GM12878 (cell line): ENCODE results near the gene RFX3. TPM values are rescaled to one million over a fixed set of nuclear protein-coding genes. Genes with fewer than 3 reads are reported as not detected.

Experiments
- ATAC-seq: fragments of 200-7000 bp; cut with Tn5 transposase; 3 replicates; pipeline ENCODE4 v1.9.1; 2020; ENCODE audit warnings: mild to moderate bottlenecking, moderate library complexity
- BruUV-seq: library from RNA; stranded (reverse); fragments of 400-500 nt; replicated peaks from 2 replicates; lab custom pipeline; 2021; lab: Mats Ljungman, UMichigan
- CTCF ChIA-PET: fragments of 300-600 bp; sonication (Branson Sonifier 250); formaldehyde crosslinking; extraction: SDS; loops from one replicate; lab custom pipeline; 2021; ENCODE audit warnings: inconsistent platforms; lab: Yijun Ruan, JAX
- POLR2A ChIA-PET: fragments of 350-600 bp; formaldehyde crosslinking; extraction: SDS; loops from one replicate; lab custom pipeline; 2021; ENCODE audit warnings: inconsistent platforms; lab: Charles Lee
- RAD21 ChIA-PET: fragments of 300-600 bp; sonication (Branson Sonifier 250); formaldehyde crosslinking; loops from one replicate; lab custom pipeline; 2023; ENCODE audit warnings: antibody characterized with exemption; ENCODE audit not compliant: unreplicated experiment; lab: Charles Lee
- SMC1A ChIA-PET: fragments of 300-600 bp; sonication (Branson Sonifier 250); formaldehyde crosslinking; loops from one replicate; lab custom pipeline; 2023; ENCODE audit not compliant: unreplicated experiment, uncharacterized antibody; lab: Charles Lee
- DNase-seq: peaks from one replicate; pipeline ENCODE4 v3.0.0-alpha.2; 2011; ENCODE audit warnings: low read depth, low spot score
- FAIRE-seq: peaks from 3 replicates; lab custom pipeline; 2011; peaks lifted over from hg19 to GRCh38; lab: Jason Lieb, UNC
- H2AFZ ChIP-seq: 2 replicates; pipeline ENCODE4 v1.6.0; 2011; ENCODE audit warnings: low read depth, low read length, control low read depth; ENCODE audit not compliant: control insufficient read depth
- H3K27ac ChIP-seq: 2 replicates; pipeline ENCODE4 v1.5.1; 2011; ENCODE audit warnings: control low read depth; ENCODE audit not compliant: control insufficient read depth, insufficient read depth
- H3K27me3 ChIP-seq, 2 experiments: replicated peaks in 1 of 2; 2 replicates each; pipeline versions ENCODE4 v1.6.0 to v1.6.1; 2011; ENCODE audit warnings: low read length in 1 of 2; ENCODE audit not compliant: control insufficient read depth in 2 of 2, insufficient read depth in 2 of 2
- H3K36me3 ChIP-seq, 2 experiments: 2 replicates each; pipeline ENCODE4 v1.5.1; 2011; ENCODE audit warnings: low read length in 1 of 2; ENCODE audit not compliant: control insufficient read depth in 2 of 2, insufficient read depth in 2 of 2
- H3K4me1 ChIP-seq: 2 replicates; pipeline ENCODE4 v1.6.1; 2011; ENCODE audit warnings: mild to moderate bottlenecking, low read length, moderate library complexity, mixed read lengths; ENCODE audit not compliant: control insufficient read depth, insufficient read depth
- H3K4me2 ChIP-seq: 2 replicates; pipeline ENCODE4 v1.6.0; 2011; ENCODE audit warnings: control low read depth; ENCODE audit not compliant: control insufficient read depth, insufficient read depth
- H3K4me3 ChIP-seq: fragments of 200-600 bp; sonication (generic); 2 replicates; pipeline ENCODE4 v1.5.1; 2016
- H3K79me2 ChIP-seq: 2 replicates; pipeline ENCODE4 v1.6.0; 2011; ENCODE audit warnings: low read length; ENCODE audit not compliant: control insufficient read depth, insufficient read depth
- H3K9ac ChIP-seq: 2 replicates; pipeline ENCODE4 v1.8.0; 2011; ENCODE audit warnings: low read length, control low read depth, mixed read lengths; ENCODE audit not compliant: control insufficient read depth, insufficient read depth
- H3K9me3 ChIP-seq: replicated peaks from 3 replicates; pipeline ENCODE4 v1.5.1; 2011; ENCODE audit warnings: mild to moderate bottlenecking, low read length; ENCODE audit not compliant: control insufficient read depth, insufficient read depth
- H4K20me1 ChIP-seq: 2 replicates; pipeline ENCODE4 v1.6.0; 2011; ENCODE audit not compliant: control insufficient read depth, insufficient read depth
- CREM ChIP-seq: IDR thresholded peaks from 2 replicates; pipeline ENCODE4 v1.6.1; 2014; ENCODE audit warnings: antibody characterized with exemption, low read depth
- HDAC6 ChIP-seq: fragments of 200-600 bp; sonication (generic); IDR thresholded peaks from one replicate; pipeline ENCODE4 v1.8.0; 2017; ENCODE audit warnings: antibody characterized with exemption; ENCODE audit not compliant: unreplicated experiment
- IKZF2 ChIP-seq, 2 experiments: fragments of 450-650 bp; IDR thresholded peaks; 2 replicates each; pipeline ENCODE4 v1.6.1; 2017; ENCODE audit warnings: mild to moderate bottlenecking in 2 of 2, moderate library complexity in 2 of 2
- KDM1A ChIP-seq: fragments of 200-600 bp; sonication (generic); IDR thresholded peaks from 2 replicates; pipeline ENCODE4 v1.6.1; 2016; ENCODE audit warnings: borderline replicate concordance
- MEF2B ChIP-seq: fragments of 450-650 bp; IDR thresholded peaks from 2 replicates; pipeline ENCODE4 v1.6.1; 2018; ENCODE audit warnings: mild to moderate bottlenecking, moderate library complexity; ENCODE audit not compliant: partially characterized antibody, poor library complexity, severe bottlenecking
- MYC ChIP-seq: IDR thresholded peaks from 2 replicates; pipeline ENCODE4 v1.6.1; 2011; ENCODE audit warnings: mild to moderate bottlenecking, low read length, moderate library complexity, inconsistent platforms; ENCODE audit not compliant: insufficient read depth, insufficient replicate concordance, insufficient read length, severe bottlenecking
- NBN ChIP-seq: fragments of 450-650 bp; IDR thresholded peaks from 2 replicates; pipeline ENCODE4 v1.6.1; 2016
- RAD51 ChIP-seq: fragments of 450-650 bp; IDR thresholded peaks from 2 replicates; pipeline ENCODE4 v1.6.1; 2016; ENCODE audit warnings: moderate library complexity, mild to moderate bottlenecking, inconsistent platforms
- SMAD5 ChIP-seq: IDR thresholded peaks from 2 replicates; pipeline ENCODE4 v1.6.1; 2016; ENCODE audit warnings: antibody characterized with exemption, low read depth
- STAT3 ChIP-seq: IDR thresholded peaks from 2 replicates; pipeline ENCODE4 v1.6.1; 2011; ENCODE audit warnings: low read depth, low read length, improper control_type of control experiment
- SUPT20H ChIP-seq: IDR thresholded peaks from 2 replicates; pipeline ENCODE4 v1.6.1; 2011; ENCODE audit warnings: low read depth, mild to moderate bottlenecking, low read length, moderate library complexity, borderline replicate concordance; ENCODE audit not compliant: control insufficient read depth
- TCF12 ChIP-seq: IDR thresholded peaks from 2 replicates; pipeline ENCODE4 v1.6.1; 2011; ENCODE audit warnings: low read depth, mild to moderate bottlenecking, low read length
- TCF3 ChIP-seq: IDR thresholded peaks from 2 replicates; pipeline ENCODE4 v1.6.1; 2012; ENCODE audit warnings: low read depth, mild to moderate bottlenecking, low read length, borderline replicate concordance; ENCODE audit not compliant: insufficient read depth
- YY1 ChIP-seq: IDR thresholded peaks from 2 replicates; pipeline ENCODE4 v1.6.1; 2011; ENCODE audit warnings: low read depth, mild to moderate bottlenecking, low read length
- ZNF207 ChIP-seq: fragments of 450-650 bp; IDR thresholded peaks from 2 replicates; pipeline ENCODE4 v1.6.1; 2014; ENCODE audit warnings: antibody characterized with exemption, mild to moderate bottlenecking, borderline replicate concordance
- WGBS: methylation state at CpG from one replicate; pipeline ENCODE4 v1.1.6; 2016; ENCODE audit warnings: low lambda C conversion rate; ENCODE audit not compliant: insufficient replicate concordance, insufficient coverage; ENCODE audit errors: missing lambda C conversion rate; 5-methylcytosine and 5-hydroxymethylcytosine counted together
- in situ Hi-C: fragments of 300-500 bp; cut with MboI; formaldehyde crosslinking; loops from 9 replicates; pipeline ENCODE4 v1.14.3; 2018; ENCODE audit warnings: mixed read lengths
- intact Hi-C: fragments of 100-400 bp; cut with micrococcal nuclease; formaldehyde crosslinking; loops from one replicate; pipeline ENCODE4 v1.14.2; 2022; ENCODE audit not compliant: unreplicated experiment
- polyA plus RNA-seq, 11 experiments: library from polyadenylated mRNA; depleted of rRNA in 4 of 11; unstranded in 6 of 11; stranded (reverse) in 5 of 11; fragments of >200 nt; fragmentation: Nextera tagmentation in 4 of 11; fragmentation: Illumina TruSeq in 1 of 11; extraction: Ambion mirVana in 4 of 11; extraction: Trizol in 1 of 11; gene quantifications; 1 replicate in 1 of 11; 2 replicates in 10 of 11; pipeline versions ENCODE4 v1.2.1 to v1.2.3, GENCODE V29; 2011 to 2016; ENCODE audit warnings: inconsistent platforms in 2 of 11, missing spikeins in 2 of 11, low read depth in 1 of 11
- total RNA-seq, 4 experiments: library from RNA; depleted of rRNA in 3 of 4; stranded (reverse); fragments of >200 nt in 3 of 4; fragmentation: Illumina TruSeq in 1 of 4; extraction: Trizol in 1 of 4; gene quantifications; 2 replicates each; pipeline versions ENCODE4 v1.2.1 to v1.2.3, GENCODE V29; 2013 to 2021
- TF ChIP-seq, protein P1 (sequence below): fragments of 450-650 bp; IDR thresholded peaks from 2 replicates; pipeline ENCODE4 v1.6.1; 2018; ENCODE audit warnings: borderline replicate concordance, mild to moderate bottlenecking; ENCODE audit not compliant: partially characterized antibody
- TF ChIP-seq, protein P2 (sequence below): fragments of 450-650 bp; IDR thresholded peaks from 2 replicates; pipeline ENCODE4 v1.6.1; 2017; ENCODE audit warnings: antibody characterized with exemption, mild to moderate bottlenecking, moderate library complexity
- TF ChIP-seq, protein P3 (sequence below): fragments of 450-650 bp; IDR thresholded peaks from 2 replicates; pipeline ENCODE4 v1.6.1; 2017; ENCODE audit warnings: low read depth, mild to moderate bottlenecking, moderate library complexity

RFX3 gene
- total and polyA plus RNA-seq, 10 of the 15 experiments (the other 5 are each of a cell fraction or from before 2014, with no cell fraction given) = 1.2 to 26.4 (median 6.7) TPM

DNA sequence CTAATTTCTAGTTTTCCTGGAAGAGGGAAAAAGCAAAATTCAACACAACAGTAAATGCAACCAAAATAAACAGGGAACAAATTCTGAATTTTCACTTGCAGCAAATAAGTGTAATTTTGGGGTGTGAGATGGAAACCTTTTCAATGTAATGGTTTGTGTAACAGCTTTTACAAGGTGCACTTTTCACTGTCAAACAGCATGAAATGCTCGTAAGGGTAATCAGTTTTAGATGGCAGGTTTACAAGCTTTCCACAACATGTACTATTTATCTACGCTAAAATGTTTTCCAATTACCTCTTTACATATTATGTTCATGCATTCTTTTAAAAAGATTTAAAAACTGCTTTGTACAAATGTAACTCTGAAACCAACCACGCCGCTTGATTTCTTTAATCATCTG lies 115.3 kb downstream of the RFX3 start (continued):
- TF ChIP-seq, protein P1, sequence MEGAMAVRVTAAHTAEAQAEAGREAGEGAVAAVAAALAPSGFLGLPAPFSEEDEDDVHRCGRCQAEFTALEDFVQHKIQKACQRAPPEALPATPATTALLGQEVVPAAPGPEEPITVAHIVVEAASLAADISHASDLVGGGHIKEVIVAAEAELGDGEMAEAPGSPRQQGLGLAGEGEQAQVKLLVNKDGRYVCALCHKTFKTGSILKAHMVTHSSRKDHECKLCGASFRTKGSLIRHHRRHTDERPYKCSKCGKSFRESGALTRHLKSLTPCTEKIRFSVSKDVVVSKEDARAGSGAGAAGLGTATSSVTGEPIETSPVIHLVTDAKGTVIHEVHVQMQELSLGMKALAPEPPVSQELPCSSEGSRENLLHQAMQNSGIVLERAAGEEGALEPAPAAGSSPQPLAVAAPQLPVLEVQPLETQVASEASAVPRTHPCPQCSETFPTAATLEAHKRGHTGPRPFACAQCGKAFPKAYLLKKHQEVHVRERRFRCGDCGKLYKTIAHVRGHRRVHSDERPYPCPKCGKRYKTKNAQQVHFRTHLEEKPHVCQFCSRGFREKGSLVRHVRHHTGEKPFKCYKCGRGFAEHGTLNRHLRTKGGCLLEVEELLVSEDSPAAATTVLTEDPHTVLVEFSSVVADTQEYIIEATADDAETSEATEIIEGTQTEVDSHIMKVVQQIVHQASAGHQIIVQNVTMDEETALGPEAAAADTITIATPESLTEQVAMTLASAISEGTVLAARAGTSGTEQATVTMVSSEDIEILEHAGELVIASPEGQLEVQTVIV = no peak

DNA sequence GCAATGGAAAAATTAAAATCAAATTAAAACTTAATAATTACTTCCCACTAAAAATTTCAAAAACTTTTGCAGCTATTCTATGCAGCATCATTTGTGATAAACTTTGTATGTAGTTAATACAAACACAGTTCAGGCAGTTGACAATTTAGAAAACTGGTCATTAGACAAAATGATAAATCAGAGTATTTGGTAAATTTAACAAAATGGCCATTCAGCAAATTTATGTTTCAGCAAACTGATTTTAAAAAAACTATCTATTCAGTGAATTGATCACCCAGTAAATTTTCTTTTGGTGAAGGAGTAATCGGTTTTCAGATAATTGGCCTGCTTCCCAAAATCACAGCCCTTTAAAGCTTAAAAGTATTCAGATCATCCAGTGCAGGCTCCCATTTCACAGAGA lies 116.3 kb downstream of the RFX3 start:
- RAD21 ChIA-PET = no interaction called here
- FAIRE-seq = no peak
- no peaks in the 10 kb centered on the region for H3K79me2 ChIP-seq
- H3K9ac ChIP-seq = no peak overlapping the region
- no TSS peak for BruUV-seq
- H3K27ac ChIP-seq = no peak overlapping the region
- no peaks in the 10 kb centered on the region for H3K4me1 ChIP-seq
- H3K4me2 ChIP-seq = no peak overlapping the region
- H2AFZ ChIP-seq = no peak overlapping the region
- in situ Hi-C loops = no loop called here
- ATAC-seq = no peak
- H3K9me3 ChIP-seq = no peaks in the 10 kb centered on the region
- POLR2A ChIA-PET = interaction anchor here (0.6 kb wide), 1 partner anchor 105 kb away, joined by 3 read pairs; no protein-coding TSS in a partner anchor
- CTCF ChIA-PET = no interaction called here
- no peak overlapping the region for H3K4me3 ChIP-seq
- 100% methylated on average over 1 of the region's 1 CpG for WGBS
- intact Hi-C loops = no loop called here
- DNase-seq = no peak
- no peaks in the 10 kb centered on the region for H3K36me3 ChIP-seq
- no peaks in the 10 kb centered on the region for H3K27me3 ChIP-seq
- no peaks in the 10 kb centered on the region for H4K20me1 ChIP-seq
- SMC1A ChIA-PET = interaction anchor here (1.6 kb wide), 1 partner anchor 32 kb away, joined by 5 read pairs; no protein-coding TSS in a partner anchor
- no peak for TF ChIP-seq HDAC6
- no peak for TF ChIP-seq KDM1A
- no peak for TF ChIP-seq TCF12
- no peak for TF ChIP-seq IKZF2 (IDR thresholded peaks at IDR 0.05)
- no peak for TF ChIP-seq NBN
- no peak for TF ChIP-seq TCF3
- no peak for TF ChIP-seq RAD51
- TF ChIP-seq SUPT20H = no peak
- no peak for TF ChIP-seq CREM
- no peak for TF ChIP-seq YY1
- no peak for TF ChIP-seq SMAD5
- no peak for TF ChIP-seq STAT3
- TF ChIP-seq, protein P2, sequence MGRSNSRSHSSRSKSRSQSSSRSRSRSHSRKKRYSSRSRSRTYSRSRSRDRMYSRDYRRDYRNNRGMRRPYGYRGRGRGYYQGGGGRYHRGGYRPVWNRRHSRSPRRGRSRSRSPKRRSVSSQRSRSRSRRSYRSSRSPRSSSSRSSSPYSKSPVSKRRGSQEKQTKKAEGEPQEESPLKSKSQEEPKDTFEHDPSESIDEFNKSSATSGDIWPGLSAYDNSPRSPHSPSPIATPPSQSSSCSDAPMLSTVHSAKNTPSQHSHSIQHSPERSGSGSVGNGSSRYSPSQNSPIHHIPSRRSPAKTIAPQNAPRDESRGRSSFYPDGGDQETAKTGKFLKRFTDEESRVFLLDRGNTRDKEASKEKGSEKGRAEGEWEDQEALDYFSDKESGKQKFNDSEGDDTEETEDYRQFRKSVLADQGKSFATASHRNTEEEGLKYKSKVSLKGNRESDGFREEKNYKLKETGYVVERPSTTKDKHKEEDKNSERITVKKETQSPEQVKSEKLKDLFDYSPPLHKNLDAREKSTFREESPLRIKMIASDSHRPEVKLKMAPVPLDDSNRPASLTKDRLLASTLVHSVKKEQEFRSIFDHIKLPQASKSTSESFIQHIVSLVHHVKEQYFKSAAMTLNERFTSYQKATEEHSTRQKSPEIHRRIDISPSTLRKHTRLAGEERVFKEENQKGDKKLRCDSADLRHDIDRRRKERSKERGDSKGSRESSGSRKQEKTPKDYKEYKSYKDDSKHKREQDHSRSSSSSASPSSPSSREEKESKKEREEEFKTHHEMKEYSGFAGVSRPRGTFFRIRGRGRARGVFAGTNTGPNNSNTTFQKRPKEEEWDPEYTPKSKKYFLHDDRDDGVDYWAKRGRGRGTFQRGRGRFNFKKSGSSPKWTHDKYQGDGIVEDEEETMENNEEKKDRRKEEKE = no peak
- TF ChIP-seq MEF2B = no peak
- no peak for TF ChIP-seq MYC
- TF ChIP-seq, protein P3, sequence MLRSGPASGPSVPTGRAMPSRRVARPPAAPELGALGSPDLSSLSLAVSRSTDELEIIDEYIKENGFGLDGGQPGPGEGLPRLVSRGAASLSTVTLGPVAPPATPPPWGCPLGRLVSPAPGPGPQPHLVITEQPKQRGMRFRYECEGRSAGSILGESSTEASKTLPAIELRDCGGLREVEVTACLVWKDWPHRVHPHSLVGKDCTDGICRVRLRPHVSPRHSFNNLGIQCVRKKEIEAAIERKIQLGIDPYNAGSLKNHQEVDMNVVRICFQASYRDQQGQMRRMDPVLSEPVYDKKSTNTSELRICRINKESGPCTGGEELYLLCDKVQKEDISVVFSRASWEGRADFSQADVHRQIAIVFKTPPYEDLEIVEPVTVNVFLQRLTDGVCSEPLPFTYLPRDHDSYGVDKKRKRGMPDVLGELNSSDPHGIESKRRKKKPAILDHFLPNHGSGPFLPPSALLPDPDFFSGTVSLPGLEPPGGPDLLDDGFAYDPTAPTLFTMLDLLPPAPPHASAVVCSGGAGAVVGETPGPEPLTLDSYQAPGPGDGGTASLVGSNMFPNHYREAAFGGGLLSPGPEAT = no peak
- TF ChIP-seq ZNF207 = no peak
